ENCODE data around the gene TTC8.
A peak's percentile ranks its signal among the peaks of the same experiment; 100 is the strongest.
"Not testable (repeated sequence)": the region's sequence is repeated elsewhere in the genome, so short reads cannot be mapped to it uniquely, and the experiment has no call there.

The TTC8 gene

DNA sequence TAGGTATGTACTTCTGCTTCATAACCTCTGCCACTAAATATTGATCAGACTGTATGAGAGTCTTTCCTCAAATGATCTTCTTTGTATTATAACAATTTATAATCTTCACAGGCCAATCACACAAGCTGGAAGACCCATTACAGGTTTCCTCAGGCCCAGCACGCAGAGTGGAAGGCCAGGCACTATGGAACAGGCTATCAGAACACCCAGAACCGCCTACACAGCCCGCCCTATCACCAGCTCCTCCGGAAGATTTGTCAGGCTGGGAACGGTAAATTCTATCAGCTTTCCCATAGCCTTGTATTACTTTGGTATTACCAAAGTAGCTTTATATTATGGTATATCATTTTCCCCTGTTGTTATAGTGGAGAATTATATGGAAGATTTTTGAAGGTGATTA is 16.5 kb downstream of the TTC8 start:
- no peak overlapping the region for H3K4me3 Mint-ChIP-seq
- no peak overlapping the region for H3K27ac Mint-ChIP-seq
- no peaks in the 10 kb centered on the region for H3K4me1 Mint-ChIP-seq
- DNase-seq (no peak), ATAC-seq (no peak)
- H3K27me3 Mint-ChIP-seq: no peaks in the 10 kb centered on the region
- H3K9me3 Mint-ChIP-seq: no peaks in the 10 kb centered on the region

DNA sequence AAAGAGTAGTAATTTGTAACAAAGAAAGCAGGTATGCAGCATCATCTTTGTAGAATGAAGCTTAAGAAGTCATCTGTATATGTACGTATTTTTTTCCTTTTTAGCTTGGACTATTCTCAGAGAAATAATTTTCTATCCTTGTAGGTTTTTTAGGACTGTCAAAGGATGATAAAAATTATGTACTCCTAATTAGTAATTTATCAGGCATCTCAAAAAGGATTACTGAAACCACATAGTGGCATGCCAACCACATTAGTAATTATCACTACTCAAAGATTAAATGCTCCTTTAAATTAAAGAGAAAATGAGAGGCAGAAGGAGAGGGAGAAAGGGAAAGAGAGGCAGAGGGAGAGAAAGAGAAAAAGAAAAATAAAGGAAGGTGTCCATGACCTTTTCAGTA is 17.3 kb downstream of the TTC8 start:
- ATAC-seq: no peak
- Mint-ChIP-seq H3K27me3 (no peaks in the 10 kb centered on the region), H3K9me3 (no peaks in the 10 kb centered on the region), H3K4me3 (no peak overlapping the region), H3K4me1 (no peaks in the 10 kb centered on the region), H3K27ac (no peak overlapping the region)
- DNase-seq: no peak

DNA sequence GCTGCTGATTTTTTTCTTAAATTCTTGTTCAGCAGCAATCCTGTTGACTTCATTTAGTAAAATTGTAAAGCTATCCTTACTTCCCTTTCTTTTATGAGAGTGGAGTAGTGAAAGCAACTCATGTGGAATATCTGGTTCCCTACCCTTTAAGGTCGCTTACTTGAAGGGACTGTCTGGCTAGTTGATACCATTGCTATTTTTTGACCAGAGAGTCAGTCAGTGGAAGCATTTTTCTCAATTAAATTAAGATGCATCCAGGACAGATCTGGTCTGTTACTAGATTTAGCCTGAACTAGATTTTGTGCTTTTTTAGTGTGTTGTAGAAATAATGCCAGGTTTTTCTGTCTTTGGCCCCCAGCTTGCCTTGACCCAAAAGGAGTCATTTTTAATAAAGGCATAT is 18.0 kb downstream of the TTC8 start:
- H3K27me3 Mint-ChIP-seq: no peaks in the 10 kb centered on the region

DNA sequence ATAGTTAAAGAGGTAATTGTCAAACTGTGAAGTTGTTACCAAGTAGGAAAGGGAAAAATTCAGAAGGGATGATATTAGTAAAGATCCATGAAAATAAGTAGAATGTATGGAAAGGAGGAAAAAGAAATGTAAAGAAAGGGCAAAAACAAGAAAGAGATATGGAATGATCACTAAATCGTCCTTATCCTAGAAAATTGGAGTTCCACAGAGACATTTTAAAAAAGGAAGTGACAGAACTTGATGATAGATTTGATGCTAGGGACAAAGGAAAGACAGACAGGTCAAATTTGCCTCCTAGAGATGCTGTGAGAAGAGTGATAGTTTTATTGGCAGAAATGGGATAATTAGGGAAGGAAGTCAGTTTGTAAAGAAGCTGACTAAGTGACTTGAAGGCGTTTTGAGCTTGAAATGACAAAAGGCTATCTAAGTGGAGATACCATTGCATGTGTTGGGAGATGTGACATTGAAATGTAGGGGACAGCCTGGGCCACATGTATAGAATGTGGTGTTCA is 20.6 kb downstream of the TTC8 start:
- H3K27ac Mint-ChIP-seq: no peak overlapping the region
- H3K4me1 Mint-ChIP-seq: no peaks in the 10 kb centered on the region
- no peaks in the 10 kb centered on the region for H3K9me3 Mint-ChIP-seq
- H3K4me3 Mint-ChIP-seq: no peak overlapping the region
- ATAC-seq (no peak), DNase-seq (no peak)
- no peaks in the 10 kb centered on the region for H3K27me3 Mint-ChIP-seq

More for the DNA sequence above, 18.0 kb downstream of the TTC8 start:
- no peak for ATAC-seq
- Mint-ChIP-seq H3K4me3 (no peak overlapping the region), H3K4me1 (no peaks in the 10 kb centered on the region), H3K9me3 (no peaks in the 10 kb centered on the region), H3K27ac (no peak overlapping the region)
- no peak for DNase-seq

DNA sequence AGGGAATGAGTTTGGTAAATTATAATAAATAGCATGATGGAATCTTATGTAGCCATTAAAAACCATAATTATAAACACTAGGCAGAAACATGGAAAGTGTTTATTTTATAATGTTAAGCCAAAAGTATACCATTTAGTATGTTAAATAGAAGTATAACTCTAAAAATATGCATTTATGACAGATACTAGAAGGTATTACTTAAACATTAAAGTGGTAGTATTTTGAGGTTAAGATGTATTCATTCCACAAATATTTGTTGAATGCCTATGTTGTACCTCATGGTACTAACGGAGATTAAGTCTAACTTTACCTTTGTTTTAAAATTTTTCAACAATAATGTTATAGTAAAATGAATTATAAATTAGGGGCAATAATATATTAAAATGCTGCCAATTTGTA is 24.1 kb downstream of the TTC8 start:
- DNase-seq (no peak), ATAC-seq (no peak)
- Mint-ChIP-seq H3K27ac (no peak overlapping the region), H3K4me3 (no peak overlapping the region), H3K9me3 (no peaks in the 10 kb centered on the region), H3K27me3 (no peaks in the 10 kb centered on the region), H3K4me1 (no peaks in the 10 kb centered on the region)

DNA sequence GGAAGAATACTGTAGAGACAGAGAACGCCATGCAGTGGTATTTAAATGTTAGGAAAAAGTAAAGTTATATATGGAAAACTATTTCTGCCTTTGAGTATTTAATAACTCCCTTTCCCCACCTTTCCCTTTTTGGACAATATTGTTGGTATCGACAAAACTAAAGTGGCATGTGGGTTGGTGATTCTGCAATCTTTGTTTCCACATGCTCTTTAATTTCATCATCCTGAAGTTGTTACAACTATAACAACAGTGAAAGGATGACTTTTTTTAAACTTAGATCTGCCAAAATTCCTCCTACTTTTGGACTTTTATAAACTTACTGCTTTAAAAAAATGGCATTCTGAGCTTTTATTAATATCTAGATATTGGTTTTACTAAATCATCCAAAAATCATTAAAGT is 25.3 kb downstream of the TTC8 start:
- no peaks in the 10 kb centered on the region for H3K9me3 Mint-ChIP-seq
- H3K27me3 Mint-ChIP-seq: no peaks in the 10 kb centered on the region
- no peak for DNase-seq
- no peak overlapping the region for H3K4me3 Mint-ChIP-seq
- no peaks in the 10 kb centered on the region for H3K4me1 Mint-ChIP-seq
- no peak overlapping the region for H3K27ac Mint-ChIP-seq
- ATAC-seq: no peak

DNA sequence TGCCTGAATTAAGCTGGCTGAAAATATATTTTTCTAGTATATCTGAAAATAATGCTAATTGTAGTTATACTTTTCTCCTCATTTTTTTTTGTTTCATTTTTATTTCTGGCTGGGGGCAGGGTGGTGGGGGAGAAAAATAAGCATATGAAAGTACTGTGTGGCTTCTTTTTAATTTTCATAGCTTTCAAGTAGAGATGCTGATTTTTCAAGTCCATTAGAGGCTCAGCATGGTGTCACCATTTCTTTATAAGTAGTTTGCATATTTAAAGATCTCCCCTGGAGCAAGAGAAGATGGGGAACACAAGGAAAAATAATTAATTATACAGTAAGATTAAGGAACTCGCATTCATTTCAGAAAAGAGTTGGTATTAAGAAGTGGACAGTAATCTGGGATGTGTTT is 27.1 kb downstream of the TTC8 start:
- no peak overlapping the region for H3K27ac Mint-ChIP-seq

DNA sequence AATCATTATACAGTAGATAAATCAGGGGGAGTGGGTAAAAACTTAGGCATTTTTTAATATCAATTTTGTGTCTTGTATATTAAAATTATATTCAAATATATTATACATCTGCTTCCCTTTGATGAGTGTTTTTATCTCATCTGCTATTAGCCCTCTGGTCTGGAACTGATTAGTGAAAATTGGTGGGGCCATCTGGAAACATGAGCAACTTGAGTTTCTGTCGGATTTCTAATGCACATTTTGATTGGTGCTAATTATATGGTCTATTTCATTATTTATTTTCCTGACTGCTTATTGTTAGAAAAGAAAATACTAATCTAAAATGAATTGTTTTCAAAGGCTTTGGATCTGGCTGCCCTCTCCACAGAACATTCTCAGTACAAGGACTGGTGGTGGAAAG is 28.2 kb downstream of the TTC8 start:
- Mint-ChIP-seq H3K4me3 (no peak overlapping the region), H3K27ac (no peak overlapping the region), H3K9me3 (no peaks in the 10 kb centered on the region), H3K4me1 (no peaks in the 10 kb centered on the region), H3K27me3 (no peaks in the 10 kb centered on the region)
- ATAC-seq (no peak), DNase-seq (no peak)

More for the DNA sequence above, 27.1 kb downstream of the TTC8 start:
- ATAC-seq (no peak), DNase-seq (no peak)
- no peak overlapping the region for H3K4me3 Mint-ChIP-seq
- H3K27me3 Mint-ChIP-seq: no peaks in the 10 kb centered on the region
- H3K4me1 Mint-ChIP-seq: no peaks in the 10 kb centered on the region
- H3K9me3 Mint-ChIP-seq: no peaks in the 10 kb centered on the region

DNA sequence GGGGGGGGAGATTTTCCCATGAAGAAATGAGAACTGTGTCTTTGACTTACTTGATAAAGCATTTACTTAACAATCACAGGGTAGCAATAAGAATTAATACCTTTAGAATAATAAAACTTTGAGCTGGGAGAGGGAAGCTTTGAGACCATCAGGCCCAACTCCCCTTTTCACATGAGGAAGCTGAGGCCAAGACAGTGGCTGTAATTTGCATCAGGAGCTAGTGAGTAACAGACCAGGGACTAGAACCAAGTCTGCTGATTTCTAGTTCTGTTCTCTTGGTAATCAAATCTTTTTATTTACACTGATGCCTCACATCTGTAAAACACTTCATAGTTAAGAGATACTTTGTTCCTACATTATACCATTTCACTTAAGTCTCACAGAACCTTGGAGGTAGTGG is 28.7 kb downstream of the TTC8 start:
- H3K9me3 Mint-ChIP-seq: no peaks in the 10 kb centered on the region
- no peaks in the 10 kb centered on the region for H3K27me3 Mint-ChIP-seq
- DNase-seq: no peak
- no peak for ATAC-seq
- H3K4me1 Mint-ChIP-seq: no peaks in the 10 kb centered on the region
- no peak overlapping the region for H3K27ac Mint-ChIP-seq
- H3K4me3 Mint-ChIP-seq: no peak overlapping the region

DNA sequence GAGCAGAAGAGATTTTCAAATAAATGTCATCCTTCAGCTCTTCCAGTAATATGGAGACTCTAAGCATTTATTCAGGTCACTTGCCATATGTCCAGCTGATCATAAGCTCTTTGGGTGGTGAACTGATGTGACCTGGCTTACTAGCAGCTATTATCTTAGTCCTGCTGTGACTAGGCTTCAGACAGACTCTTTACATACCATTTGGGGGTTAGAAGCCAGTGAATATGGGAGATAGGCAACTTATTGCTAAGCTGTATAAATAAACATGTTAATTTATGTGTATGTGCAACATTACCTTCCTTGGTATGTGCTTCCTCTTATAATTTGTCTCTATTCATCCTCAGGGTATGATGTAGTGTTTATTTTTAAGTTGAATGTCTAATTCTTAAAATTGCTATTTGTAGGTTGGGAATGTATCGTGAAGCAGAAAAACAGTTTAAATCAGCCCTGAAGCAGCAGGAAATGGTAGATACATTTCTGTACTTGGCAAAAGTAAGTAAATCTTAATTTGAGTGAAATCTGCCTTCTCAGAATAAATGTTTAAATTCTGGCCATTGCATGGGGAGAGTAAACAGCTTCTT is 32.4 kb downstream of the TTC8 start:
- H3K4me3 Mint-ChIP-seq: no peak overlapping the region
- DNase-seq (no peak), ATAC-seq (no peak)
- H3K27me3 Mint-ChIP-seq: no peaks in the 10 kb centered on the region
- H3K4me1 Mint-ChIP-seq: no peaks in the 10 kb centered on the region
- peaks cover 0 to 5% of the 10 kb centered on the region in 2 donors for H3K9me3 Mint-ChIP-seq
- no peak overlapping the region for H3K27ac Mint-ChIP-seq

DNA sequence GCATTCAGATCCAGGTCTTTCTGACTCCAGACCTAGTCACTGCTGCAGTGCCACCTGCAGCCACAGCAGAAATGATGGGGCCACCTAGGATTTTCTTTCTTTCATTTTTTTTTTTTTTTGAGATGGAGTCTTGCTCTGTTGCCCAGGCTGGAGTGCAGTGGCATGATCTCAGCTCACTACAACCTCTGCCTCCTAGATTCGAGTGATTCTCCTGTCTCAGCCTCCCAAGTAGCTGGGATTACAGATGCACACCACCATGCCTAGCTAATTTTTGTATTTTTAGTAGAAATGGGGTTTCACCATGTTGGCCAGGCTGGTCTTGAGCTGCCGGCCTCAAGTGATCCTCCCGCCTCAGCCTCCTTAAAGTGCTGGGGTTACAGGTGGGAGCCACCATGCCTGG is 33.4 kb downstream of the TTC8 start:
- not testable (repeated sequence) for H3K9me3 Mint-ChIP-seq, H3K4me1 Mint-ChIP-seq, H3K4me3 Mint-ChIP-seq, DNase-seq, ATAC-seq, H3K27me3 Mint-ChIP-seq, H3K27ac Mint-ChIP-seq

DNA sequence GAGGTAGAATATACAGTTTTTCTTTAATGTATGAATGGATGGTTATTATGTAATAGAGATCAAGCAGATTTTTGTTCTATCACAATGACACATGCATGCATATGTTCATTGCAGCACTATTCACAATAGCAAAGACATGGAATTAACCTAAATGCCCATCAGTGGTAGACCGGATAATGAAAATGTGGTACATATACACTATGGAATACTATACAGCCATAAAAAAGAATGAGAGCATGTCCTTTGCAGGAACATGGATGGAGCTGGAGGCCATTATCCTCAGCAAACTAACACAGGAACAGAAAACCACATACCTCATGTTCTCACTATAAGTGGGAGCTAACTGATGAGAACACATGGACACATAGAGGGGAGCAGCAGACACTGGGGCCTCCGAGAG is 34.7 kb downstream of the TTC8 start:
- H3K9me3 Mint-ChIP-seq, DNase-seq, H3K27ac Mint-ChIP-seq, H3K27me3 Mint-ChIP-seq, ATAC-seq, H3K4me1 Mint-ChIP-seq, H3K4me3 Mint-ChIP-seq: not testable (repeated sequence)

DNA sequence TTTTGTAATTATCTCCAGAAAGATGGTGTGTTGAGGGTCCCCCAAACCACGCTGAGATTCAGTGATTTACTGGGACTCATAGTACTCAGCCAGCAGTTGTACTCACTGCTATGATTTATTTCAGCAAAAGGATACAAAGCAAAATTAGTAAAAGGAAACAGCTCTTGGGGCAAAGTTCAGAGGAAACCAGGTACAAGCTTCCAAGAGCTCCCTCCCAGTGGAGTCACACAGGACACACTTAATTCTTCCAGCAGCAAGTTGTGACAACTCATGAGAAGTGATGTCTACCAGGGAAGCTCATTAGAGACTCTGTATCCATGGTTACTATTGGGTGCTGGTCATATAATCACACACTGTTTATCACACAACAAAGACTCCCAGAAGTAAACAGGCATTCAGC is 38.7 kb downstream of the TTC8 start:
- no peak overlapping the region for H3K4me3 Mint-ChIP-seq
- no peak for ATAC-seq

DNA sequence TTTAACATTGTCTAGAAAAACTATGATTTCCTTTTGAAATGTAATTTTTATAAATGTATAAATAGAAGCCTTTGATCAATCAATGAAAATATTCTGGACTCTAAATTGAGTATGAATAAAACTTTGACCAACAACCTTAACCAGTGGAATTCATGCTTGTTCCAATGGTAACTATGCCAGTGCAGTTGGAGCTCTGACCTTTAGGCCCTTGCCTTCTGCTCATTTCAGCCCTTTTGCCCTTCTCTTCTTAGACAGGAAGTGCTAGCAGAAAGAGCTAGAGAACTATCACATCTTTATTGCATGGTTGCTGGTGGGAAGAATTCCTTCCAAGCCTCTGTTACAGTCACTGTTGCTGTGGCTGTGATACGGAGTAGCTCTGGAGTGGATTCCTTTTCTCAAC is 39.7 kb downstream of the TTC8 start:
- Mint-ChIP-seq H3K27me3 (no peaks in the 10 kb centered on the region), H3K4me1 (no peaks in the 10 kb centered on the region), H3K4me3 (no peak overlapping the region), H3K27ac (no peak overlapping the region), H3K9me3 (peaks cover 0 to 2% of the 10 kb centered on the region in 2 donors)
- ATAC-seq: no peak
- DNase-seq: no peak

More for the DNA sequence above, 38.7 kb downstream of the TTC8 start:
- Mint-ChIP-seq H3K4me1 (no peaks in the 10 kb centered on the region), H3K9me3 (peaks cover 0 to 5% of the 10 kb centered on the region in 2 donors), H3K27me3 (no peaks in the 10 kb centered on the region), H3K27ac (no peak overlapping the region)
- DNase-seq: no peak

DNA sequence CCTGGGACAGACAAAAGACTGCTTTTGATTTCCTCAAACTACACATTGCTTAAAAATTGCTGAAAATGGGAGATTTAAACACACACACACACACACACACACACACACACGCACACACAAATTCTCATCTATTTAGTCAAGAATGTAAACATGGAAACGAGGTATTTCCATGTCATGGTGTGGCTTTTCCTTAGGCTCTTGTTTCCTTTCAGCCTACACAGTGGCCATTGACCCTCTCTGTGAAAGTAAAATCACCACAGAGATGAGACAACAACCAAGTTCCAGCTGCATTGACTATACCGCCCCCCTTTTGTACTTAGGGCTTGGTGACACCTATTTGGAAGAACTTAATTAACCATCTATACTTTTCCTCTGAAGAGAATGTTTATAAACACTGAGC is 41.9 kb downstream of the TTC8 start:
- no peak overlapping the region for H3K27ac Mint-ChIP-seq
- no peak for DNase-seq
- no peaks in the 10 kb centered on the region for H3K9me3 Mint-ChIP-seq
- ATAC-seq: no peak
- H3K27me3 Mint-ChIP-seq: no peaks in the 10 kb centered on the region
- no peak overlapping the region for H3K4me3 Mint-ChIP-seq
- no peaks in the 10 kb centered on the region for H3K4me1 Mint-ChIP-seq

DNA sequence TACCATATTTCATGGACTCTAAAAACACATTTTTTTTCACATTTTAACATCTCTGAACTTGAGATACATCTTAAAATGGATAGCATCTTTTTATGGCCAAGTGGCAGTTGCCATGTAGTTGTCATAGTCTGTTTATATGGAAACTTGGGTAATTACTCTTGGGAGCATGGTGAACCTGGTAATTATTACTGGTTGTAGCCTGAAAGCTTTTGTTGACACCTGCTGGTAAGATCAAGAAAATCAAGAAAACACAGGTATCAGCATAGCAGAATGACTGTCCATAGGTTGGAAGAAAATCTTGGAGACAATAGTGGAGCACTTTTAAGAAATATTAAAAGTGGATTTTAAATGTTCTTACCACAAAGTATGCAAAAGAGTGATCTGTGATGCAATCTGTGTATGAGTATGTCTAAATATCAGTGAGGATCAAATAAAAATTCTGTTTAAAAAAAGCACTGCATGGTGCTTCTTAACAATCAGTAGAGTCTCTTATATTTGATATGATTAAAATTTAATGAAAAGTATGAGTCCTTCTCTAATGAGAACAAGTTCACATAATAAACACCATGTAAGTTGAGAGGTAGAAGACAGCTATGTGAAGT is 44.2 kb downstream of the TTC8 start:
- no peak overlapping the region for H3K27ac Mint-ChIP-seq
- ATAC-seq: peak; percentile 55
- no peak for DNase-seq
- H3K4me3 Mint-ChIP-seq: no peak overlapping the region
- H3K9me3 Mint-ChIP-seq: no peaks in the 10 kb centered on the region
- no peaks in the 10 kb centered on the region for H3K4me1 Mint-ChIP-seq
- H3K27me3 Mint-ChIP-seq: no peaks in the 10 kb centered on the region

DNA sequence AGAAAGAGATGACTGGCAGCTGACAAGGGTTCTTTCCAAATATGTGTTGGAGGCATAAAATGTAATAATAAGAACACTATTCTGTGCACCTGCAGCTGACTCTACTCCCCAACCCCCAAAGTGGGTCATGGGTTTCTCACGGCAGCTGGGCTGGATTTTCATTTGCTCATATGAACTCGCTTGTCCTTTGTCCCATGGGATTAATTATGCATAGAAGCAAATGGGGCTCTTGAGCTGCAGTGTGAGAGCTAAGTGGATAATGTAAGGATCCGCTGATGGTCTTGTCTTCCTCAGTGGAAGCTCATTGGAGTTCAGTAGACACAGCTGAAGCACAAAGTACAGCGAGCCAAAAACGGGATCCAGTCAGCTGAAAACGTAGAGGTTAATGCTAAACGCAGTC is 46.3 kb downstream of the TTC8 start:
- Mint-ChIP-seq H3K9me3 (no peaks in the 10 kb centered on the region), H3K27ac (no peak overlapping the region), H3K27me3 (no peaks in the 10 kb centered on the region), H3K4me1 (no peaks in the 10 kb centered on the region), H3K4me3 (no peak overlapping the region)
- no peak for DNase-seq
- ATAC-seq: no peak

Data from stimulated activated naive CD8-positive, alpha-beta T cell treated with anti-CD3 and anti-CD28 coated beads, Interleukin-15, amount 100 ng/mL, for 72 hours (primary cell).